AG04450 (cell line): Measurements from ENCODE around the gene UBE2J2. TPM values are rescaled to one million over a fixed set of nuclear protein-coding genes. Genes with fewer than 3 reads are reported as not detected.

Experiments
- CTCF ChIA-PET: fragments of 300-600, 350-600 bp; formaldehyde crosslinking; extraction: SDS; loops from one replicate; lab custom pipeline; 2022; ENCODE audit warnings: antibody characterized with exemption, inconsistent platforms; lab: Charles Lee
- POLR2A ChIA-PET: fragments of 350-600 bp; formaldehyde crosslinking; extraction: SDS; loops from one replicate; lab custom pipeline; 2021; ENCODE audit warnings: antibody characterized with exemption, inconsistent platforms; lab: Yijun Ruan, JAX
- DNase-seq: peaks from one replicate; pipeline ENCODE4 v3.0.0-alpha.2; 2011; ENCODE audit warnings: low read depth, low spot score
- H3K27ac ChIP-seq: one replicate; pipeline ENCODE4 v1.5.1; 2012; ENCODE audit warnings: low read depth, low read length, control low read depth
- H3K27me3 ChIP-seq: one replicate; pipeline ENCODE4 v1.6.0; 2012; ENCODE audit warnings: low read length; ENCODE audit not compliant: control insufficient read depth, insufficient read depth
- H3K4me3 ChIP-seq: 2 replicates; pipeline ENCODE4 v1.5.1; 2011; ENCODE audit warnings: mild to moderate bottlenecking, low read depth, low read length, control low read depth
- H3K9me3 ChIP-seq: 2 replicates; pipeline ENCODE4 v1.5.1; 2012; ENCODE audit warnings: low read length; ENCODE audit not compliant: control insufficient read depth, insufficient read depth
- CTCF ChIP-seq: IDR thresholded peaks from 2 replicates; pipeline ENCODE4 v1.5.1; 2011; ENCODE audit warnings: low read depth, low read length, control low read depth, inconsistent platforms
- polyA plus RNA-seq: library from polyadenylated mRNA; depleted of rRNA; stranded (reverse); fragments of >200 nt; gene quantifications from 2 replicates; pipeline ENCODE4 v1.2.3, GENCODE V29; 2011

The UBE2J2 gene
- polyA plus RNA-seq, 1 experiment, result 31.1 TPM

DNA sequence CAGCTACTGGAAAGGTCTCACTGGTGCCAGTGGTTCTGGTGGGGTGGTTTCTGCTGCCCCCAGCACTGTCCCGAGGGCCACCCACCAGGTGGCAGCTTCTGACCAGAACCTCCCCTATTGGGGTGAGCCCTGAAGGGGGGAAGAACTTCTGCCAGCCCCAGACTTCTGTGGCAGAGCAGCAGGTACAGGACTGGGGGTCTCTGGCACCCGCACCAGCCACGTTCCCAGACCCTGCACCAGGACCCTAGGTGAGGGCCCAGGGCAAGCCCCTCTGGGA is 36.4 kb upstream of the UBE2J2 start:
- H3K9me3 ChIP-seq, result no peaks in the 10 kb centered on the region; the same call in 1 of the 2 replicates
- CTCF ChIA-PET, result no interaction called here
- DNase-seq, result no peak
- peak overlapping the region; percentile 70; the same call in 1 of the 2 replicates for H3K4me3 ChIP-seq
- H3K27ac ChIP-seq, result no peak overlapping the region
- no peaks in the 10 kb centered on the region for H3K27me3 ChIP-seq
- TF ChIP-seq CTCF, result no peak
- POLR2A ChIA-PET, result no interaction called here

GRCh38 chr1:1309251-1310108 is 35.8 kb upstream of the UBE2J2 start:
- Histone ChIP-seq H3K27ac (no peak overlapping the region), H3K9me3 (no peaks in the 10 kb centered on the region; the same call in 1 of the 2 replicates), H3K27me3 (no peaks in the 10 kb centered on the region), H3K4me3 (peak overlapping the region; percentile 70)
- CTCF ChIA-PET, result no interaction called here
- DNase-seq, result no peak
- no peak for TF ChIP-seq CTCF
- POLR2A ChIA-PET, result interaction anchor here (0.6 kb wide), 1 partner anchor 37 kb away, joined by 12 read pairs; no protein-coding TSS in a partner anchor

GRCh38 chr1:1308756-1309250 is 35.1 kb upstream of the UBE2J2 start:
- Histone ChIP-seq H3K9me3 (no peaks in the 10 kb centered on the region; the same call in 1 of the 2 replicates), H3K27me3 (no peaks in the 10 kb centered on the region), H3K4me3 (peak overlapping the region; percentile 70), H3K27ac (peak overlapping the region; percentile 21)
- no peak for DNase-seq
- TF ChIP-seq CTCF, result no peak
- CTCF ChIA-PET, result no interaction called here
- POLR2A ChIA-PET, result no interaction called here

DNA sequence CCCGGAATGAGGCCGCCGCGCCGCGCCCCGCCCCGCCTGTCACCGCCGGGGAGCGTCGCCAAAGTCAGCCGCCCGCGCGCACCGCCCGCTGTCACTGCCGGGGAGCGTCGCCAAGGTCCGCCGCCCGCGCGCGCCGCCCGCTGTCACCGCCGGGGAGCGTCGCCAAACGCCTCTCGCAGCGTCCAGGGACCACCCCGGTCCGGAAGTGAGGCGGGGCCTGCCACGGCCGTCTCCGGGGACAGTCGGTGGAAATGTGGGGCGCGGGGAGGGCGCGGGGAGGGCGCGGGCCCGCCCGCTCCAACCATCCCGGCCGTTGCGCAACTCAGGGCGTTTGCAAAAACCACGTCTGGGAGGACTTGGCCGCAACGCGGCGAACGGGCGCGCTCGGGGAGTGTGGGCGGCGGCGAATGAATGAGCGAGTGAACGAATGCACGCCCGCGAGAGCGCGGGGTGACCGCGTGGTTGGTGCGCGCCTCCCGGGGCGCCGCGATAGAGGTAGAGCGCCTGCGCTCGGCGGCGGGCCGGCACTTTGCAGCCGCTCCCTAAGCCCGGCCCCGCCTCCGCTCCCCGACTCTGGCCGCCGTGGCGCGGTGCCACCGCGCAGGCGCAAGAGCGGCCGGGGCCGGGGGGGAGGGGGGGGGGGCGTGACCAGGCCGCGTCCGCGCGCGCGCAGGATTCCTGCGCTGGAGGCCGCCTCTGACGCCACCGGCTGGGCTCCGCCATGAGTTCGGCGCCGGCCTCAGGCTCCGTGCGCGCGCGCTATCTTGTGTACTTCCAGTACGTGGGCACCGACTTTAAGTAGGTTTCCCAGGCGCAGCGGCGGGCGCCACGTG is 34.5 kb upstream of the UBE2J2 start, which contains the start of the genes ACAP3 and PUSL1:
Gene ACAP3 (minus strand): TSS at position 8 of the 833 bp plus-strand sequence. CDS start 115 bp downstream, outside the sequence.
Gene PUSL1 (plus strand): TSS at position 675 of the 833 bp plus-strand sequence. CDS start 47 bp downstream, at position 722.
- peak; percentile 86 for DNase-seq
- H3K4me3 ChIP-seq, result peak within 1 kb of the TSS; percentile 72
- no peak for TF ChIP-seq CTCF
- CTCF ChIA-PET, result no interaction called here
- no peaks in the 10 kb centered on the region for H3K27me3 ChIP-seq
- peak within 1 kb of the TSS; percentile 61 for H3K27ac ChIP-seq
- H3K9me3 ChIP-seq, result no peaks in the 10 kb centered on the region; the same call in 1 of the 2 replicates
- POLR2A ChIA-PET, result no interaction called here
